HL-60/S4 treated with phorbol 12-myristate 13-acetate at 8.2 ng/mL for 4 days and 3 days (cell line): ENCODE data around the gene BLOC1S1.

Experiments
- in situ Hi-C: fragments of 300-500 bp; cut with MboI; formaldehyde crosslinking; loops from 2 replicates; pipeline ENCODE4 v1.15.0; 2022; ENCODE audit warnings: low sequenced_read_pairs

The BLOC1S1 gene

GRCh38 chr12:55726971-55727370 is 11.1 kb downstream of the BLOC1S1 start:
- in situ Hi-C loops, result loop anchor here (25.0 kb wide), 1 partner anchor 210 kb away; the partner anchor contains the start of genes DGKA and PYM1

DNA sequence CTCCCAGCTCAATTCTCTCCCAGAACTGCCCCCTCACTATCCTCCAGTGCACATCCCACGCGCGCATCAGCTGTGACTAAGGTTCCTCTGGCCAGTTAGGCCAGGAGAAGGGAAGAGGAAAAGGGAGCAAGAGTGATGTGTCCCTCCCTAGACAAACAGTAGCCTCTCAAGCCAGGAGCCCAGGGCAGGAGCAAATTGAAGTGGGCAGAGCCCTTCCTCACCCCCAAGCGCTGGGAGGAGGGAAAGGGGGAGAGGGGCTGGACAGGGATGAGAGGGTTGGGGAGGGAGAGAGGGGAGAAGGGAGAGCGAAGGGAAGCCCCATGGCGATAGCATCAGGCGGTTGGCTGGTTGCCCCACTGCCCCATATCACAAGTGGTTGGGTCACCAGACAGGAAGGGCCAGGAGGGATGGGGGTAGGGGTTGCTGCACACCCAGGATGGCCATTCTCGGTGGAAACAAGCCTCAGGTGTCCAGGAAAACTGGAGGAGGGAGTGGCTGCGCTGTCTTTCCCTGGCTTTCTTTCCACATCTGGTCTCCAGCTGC is 11.9 kb downstream of the BLOC1S1 start:
- in situ Hi-C loops, result loop anchor here (25.0 kb wide), 1 partner anchor 210 kb away; the partner anchor contains the start of genes DGKA and PYM1

DNA sequence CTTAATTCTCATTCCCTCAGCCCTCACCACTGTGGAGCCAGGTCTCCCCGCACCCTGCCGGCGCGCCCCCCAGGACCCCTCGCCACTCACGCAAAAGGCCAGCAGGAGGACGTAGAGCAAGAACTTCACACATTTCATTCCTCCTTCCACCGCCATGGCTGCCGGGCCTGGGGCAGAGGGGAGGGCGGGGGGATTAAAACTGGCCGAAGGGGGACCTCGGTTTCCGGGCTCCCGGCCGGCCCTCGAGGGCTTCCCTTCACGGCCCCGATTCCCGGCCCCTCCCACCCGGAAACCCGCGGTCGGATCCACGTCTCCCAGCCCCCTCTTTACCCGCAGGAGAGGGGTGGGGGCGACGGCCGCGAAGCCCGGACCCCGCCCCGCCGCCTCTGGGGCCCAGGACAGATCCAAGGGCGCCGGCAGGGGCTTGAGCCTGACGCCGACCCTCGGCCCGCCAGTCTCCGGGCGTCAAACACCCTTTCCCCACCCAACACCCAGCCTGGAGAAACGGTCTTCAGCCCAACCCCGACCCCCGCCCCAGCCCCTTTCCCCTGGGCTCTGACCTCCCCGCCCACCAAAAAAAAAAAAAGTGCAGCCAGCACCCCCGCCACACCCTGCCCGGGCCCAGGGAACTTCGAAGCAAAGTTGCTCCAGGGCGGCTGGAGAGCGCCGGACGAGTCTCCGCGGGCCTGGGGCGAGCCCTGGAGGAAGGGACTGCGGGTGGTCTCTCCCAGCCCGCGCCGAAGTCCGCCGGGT is 12.5 kb downstream of the BLOC1S1 start:
- in situ Hi-C loops, result loop anchor here (25.0 kb wide), 1 partner anchor 209 kb away; the partner anchor contains the start of genes DGKA and PYM1

GRCh38 chr12:55728939-55729818 is 13.3 kb downstream of the BLOC1S1 start, which contains the start of gene CD63:
Gene CD63 (minus strand): TSS chr12:55729009. CDS start chr12:55728341, 668 bp downstream.
- in situ Hi-C loops, result loop anchor here (25.0 kb wide), 1 partner anchor 208 kb away; the partner anchor contains the start of genes DGKA and PYM1

- in situ Hi-C loops, result loop anchor here (25.0 kb wide), 1 partner anchor 207 kb away; the partner anchor contains the start of genes DGKA and PYM1
Observed at GRCh38 chr12:55729819-55730818, 14.3 kb downstream of the BLOC1S1 start.

DNA sequence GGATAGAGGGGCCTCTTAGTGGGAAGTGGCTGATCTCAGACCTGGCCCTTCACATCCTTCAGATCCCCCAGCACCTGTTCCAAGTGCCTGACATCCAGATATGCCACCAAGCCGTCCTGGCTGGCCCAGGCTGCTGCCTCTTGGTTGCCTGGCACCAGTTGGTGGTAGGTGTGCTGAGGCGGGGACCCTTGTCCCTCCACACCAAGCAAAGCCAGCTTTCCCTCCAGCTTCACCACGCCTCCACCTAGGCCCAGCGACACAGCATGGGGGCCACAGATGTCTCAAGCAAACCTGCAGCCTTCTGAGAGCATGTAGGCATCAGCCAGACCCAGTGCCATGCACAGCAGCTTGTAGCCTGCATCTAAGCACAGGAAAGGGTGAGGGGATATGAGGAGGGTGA is 16.4 kb downstream of the BLOC1S1 start:
- in situ Hi-C loops, result loop anchor here (25.0 kb wide), 1 partner anchor 205 kb away; the partner anchor contains the start of genes DGKA and PYM1

GRCh38 chr12:55733021-55733555 is 17.2 kb downstream of the BLOC1S1 start:
- in situ Hi-C loops, result loop anchor here (25.0 kb wide), 1 partner anchor 204 kb away; the partner anchor contains the start of genes DGKA and PYM1

DNA sequence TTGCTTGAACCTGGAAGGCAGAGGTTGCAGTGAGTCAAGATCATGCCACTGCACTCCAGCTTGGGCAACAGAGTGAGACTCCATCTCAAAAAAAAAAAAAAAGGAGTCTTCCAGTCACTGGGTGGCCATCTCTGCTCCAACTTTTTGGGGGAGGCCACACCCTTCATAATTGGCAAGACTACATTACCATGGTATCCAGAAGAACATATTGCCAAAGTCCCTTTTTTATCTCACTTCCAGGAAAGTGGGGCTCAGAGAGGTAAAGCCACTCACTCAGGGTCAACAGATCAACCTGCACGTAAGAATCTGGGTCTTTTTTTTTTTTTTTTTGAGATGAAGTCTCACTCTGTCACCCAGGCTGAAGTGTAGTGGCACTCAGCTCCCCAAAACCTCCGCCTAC is 18.0 kb downstream of the BLOC1S1 start:
- in situ Hi-C loops, result loop anchor here (25.0 kb wide), 1 partner anchor 203 kb away; the partner anchor contains the start of genes DGKA and PYM1

DNA sequence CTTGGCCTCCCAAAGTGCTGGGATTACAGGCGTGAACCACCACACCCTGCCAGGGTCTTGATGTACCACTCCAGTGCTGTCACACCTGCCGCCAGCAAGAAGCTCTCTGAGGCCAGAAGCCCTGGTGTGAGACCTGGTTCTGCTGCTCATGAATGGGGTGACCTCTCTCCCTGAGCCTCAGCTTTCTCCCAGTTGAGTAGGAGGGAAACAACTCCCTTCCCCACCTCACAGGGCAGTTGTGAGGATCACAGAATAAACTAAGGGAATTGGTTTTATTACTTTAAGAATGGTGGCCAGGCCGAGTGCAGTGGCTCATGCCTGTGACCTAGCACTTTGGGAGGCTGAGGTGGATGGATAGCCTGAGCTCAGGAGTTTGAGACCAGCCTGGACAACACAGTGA is 18.7 kb downstream of the BLOC1S1 start:
- in situ Hi-C loops, result loop anchor here (25.0 kb wide), 1 partner anchor 203 kb away; the partner anchor contains the start of genes DGKA and PYM1

DNA sequence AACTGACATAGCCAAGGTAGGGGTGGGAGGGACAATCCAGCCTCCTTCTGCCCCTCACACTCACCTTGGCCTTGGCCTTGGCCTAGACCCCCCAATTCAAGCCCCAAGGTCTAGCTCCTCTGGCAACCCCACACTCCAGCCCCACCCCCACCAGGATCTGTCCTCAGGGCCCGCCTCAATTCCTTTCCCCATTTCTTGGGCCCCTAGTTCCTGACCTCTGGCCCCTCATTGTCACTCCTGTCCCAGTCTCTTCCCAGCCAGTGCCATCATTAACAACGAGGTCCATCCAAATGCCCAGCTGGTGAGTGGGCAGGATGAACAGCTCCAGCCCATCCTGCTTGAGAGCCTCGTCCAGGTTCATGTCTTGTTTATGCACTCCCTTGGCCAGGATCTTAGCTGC is 20.2 kb downstream of the BLOC1S1 start:
- in situ Hi-C loops, result loop anchor here (25.0 kb wide), 1 partner anchor 201 kb away; the partner anchor contains the start of genes DGKA and PYM1

- in situ Hi-C loops, result loop anchor here (25.0 kb wide), 1 partner anchor 200 kb away; the partner anchor contains the start of genes DGKA and PYM1
Observed at GRCh38 chr12:55736780-55737580, 21.1 kb downstream of the BLOC1S1 start.

DNA sequence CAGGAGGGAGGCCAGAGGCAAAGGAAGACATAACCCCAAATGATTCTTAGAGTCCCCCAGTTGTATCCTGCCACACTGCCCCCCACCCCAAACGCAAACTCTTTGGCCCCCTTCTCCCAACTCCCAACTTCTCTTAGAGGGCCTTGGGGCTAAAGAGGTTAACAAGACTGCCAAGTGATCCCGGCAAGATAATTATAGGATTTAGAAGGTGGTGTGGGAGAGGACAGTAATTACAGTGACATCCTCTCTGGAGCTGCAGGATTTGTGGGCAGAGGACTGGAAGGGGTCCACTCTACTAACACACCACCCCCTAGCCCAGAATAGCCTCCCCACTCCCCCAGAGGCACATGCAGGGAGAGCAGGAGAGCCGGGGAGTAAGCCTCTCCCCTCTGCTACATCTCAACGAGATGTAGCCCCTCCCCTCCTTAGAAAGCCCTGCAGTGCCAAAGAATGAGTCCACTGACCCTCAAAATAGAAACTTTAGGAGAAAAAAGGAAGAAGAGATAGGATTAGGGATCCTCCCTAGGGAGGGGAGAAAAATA is 21.8 kb downstream of the BLOC1S1 start:
- in situ Hi-C loops, result loop anchor here (25.0 kb wide), 1 partner anchor 200 kb away; the partner anchor contains the start of genes DGKA and PYM1

DNA sequence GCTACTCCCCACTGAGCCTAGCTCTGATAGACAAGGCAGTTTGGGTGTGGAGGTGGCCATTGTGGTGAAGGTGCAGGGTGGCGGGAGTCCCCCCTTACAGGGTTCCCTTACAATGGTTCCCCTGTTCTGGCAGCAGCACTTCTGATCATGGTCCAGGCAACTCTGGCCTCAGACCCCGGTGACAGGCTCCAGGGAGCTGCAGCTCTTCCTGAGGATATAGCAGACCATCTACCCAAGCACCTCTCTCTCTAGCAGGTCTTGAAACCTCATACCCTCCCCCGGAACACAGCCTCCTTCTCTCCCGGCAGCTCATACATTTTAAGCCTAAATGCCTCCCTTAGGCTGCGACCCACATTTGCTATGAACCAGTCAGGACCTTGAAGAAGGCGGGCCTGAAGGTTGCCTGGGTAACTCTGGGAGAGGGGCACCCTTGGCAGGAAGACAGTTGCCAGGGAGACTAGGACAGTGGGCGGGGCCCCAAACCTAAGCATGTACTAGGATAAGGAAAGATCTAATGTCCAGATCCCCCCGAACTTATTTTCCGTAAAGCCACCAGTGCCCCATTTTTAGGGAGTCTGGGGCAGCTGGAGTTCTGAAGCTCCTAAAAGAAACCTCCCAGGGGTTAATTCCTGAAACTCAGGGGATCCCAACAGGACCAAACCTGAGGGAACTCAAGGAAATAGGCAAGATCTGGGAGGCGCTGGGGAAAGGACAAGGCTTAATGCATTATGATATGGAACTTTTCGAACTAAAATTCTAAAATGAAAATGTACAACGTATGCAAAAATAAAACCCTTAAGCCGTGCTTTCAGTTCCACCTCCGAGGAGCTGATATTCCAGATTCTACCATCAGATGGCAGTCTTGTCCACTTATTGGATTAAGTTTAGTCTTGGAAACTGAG is 22.5 kb downstream of the BLOC1S1 start:
- in situ Hi-C loops, result loop anchor here (25.0 kb wide), 1 partner anchor 199 kb away; the partner anchor contains the start of genes DGKA and PYM1

GRCh38 chr12:55739025-55739378 is 23.2 kb downstream of the BLOC1S1 start:
- in situ Hi-C loops, result loop anchor here (25.0 kb wide), 1 partner anchor 198 kb away; the partner anchor contains the start of genes DGKA and PYM1

DNA sequence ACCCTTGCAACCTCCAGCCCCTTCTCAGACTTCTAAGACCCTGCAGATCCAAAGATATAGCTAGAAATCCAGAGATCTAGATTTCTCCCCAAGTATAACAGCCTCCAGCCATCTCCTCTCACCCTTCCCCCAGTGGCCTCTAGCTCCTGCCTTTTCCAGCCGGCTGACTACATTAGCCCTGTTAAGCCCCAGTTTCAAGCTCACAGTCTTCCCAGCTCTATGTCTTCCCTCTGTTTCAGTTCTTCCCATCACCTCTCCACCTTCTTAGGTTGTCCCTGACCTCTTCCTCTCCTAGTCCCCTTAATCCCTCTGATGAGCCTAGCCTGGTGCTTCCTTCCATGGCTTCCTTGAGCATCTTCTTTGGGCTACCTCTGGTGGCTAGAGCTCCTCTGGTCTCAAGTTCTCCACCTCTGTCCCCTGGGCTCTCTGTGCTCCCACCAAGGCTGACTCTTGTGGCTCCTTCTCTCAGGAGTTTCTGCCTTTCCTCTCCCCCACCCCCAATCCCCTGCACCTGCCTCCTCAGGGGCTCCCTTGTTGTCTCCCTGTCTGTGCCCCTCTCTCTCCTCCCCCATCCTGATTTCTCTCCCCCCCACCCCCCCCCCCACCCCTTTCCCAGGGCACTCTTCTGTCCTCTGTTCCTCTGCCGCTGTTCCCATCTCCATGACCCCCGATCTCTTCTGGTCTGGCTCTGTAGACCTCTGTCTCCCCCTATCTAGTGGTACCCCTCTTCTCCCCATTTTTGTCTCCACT is 26.3 kb downstream of the BLOC1S1 start:
- in situ Hi-C loops, result loop anchor here (25.0 kb wide), 1 partner anchor 195 kb away; the partner anchor contains the start of genes DGKA and PYM1
